ENCODE measurements around the gene CREG2.

GRCh38 chr2:101430156-101430555, 42.9 kb upstream of the CREG2 start:
- TF ChIP-seq CTCF (conservative IDR thresholded peaks at IDR 0.05) (no peak), EZH2 (IDR thresholded peaks at IDR 0.05; ENCODE audit: low read depth) (no peak)
